Ascending aorta (tissue), 2 donors: Measurements from ENCODE around the gene FSD1L. TPM values are rescaled to one million over a fixed set of nuclear protein-coding genes. Genes with fewer than 3 reads are reported as not detected.
"Not testable (repeated sequence)": the region's sequence is repeated elsewhere in the genome, so short reads cannot be mapped to it uniquely, and the experiment has no call there.

ENCODE experiments used
- DNase-seq, 2 donors: peaks; one replicate each; pipeline ENCODE4 v3.0.0-alpha.2; 2019; ENCODE audit warnings: low spot score in 2 of 2
- H3K27ac ChIP-seq, 2 donors: fragments of 200-600 bp; sonication (generic); one replicate each; pipeline ENCODE4 v1.5.1; 2016 to 2017; ENCODE audit warnings: mild to moderate bottlenecking in 1 of 2
- H3K27me3 ChIP-seq: fragments of 200-600 bp; sonication (generic); one replicate; pipeline ENCODE4 v1.5.1; 2017
- H3K36me3 ChIP-seq, 2 donors: fragments of 200-600 bp; sonication (generic); one replicate each; pipeline ENCODE4 v1.5.1; 2016
- H3K4me1 ChIP-seq, 2 donors: fragments of 200-600 bp; sonication (generic); one replicate each; pipeline ENCODE4 v1.5.1; 2016 to 2017; ENCODE audit warnings: mild to moderate bottlenecking in 1 of 2
- H3K4me3 ChIP-seq, 2 donors: fragments of 200-600 bp; sonication (generic); one replicate each; pipeline ENCODE4 v1.5.1; 2016 to 2017; ENCODE audit warnings: mild to moderate bottlenecking in 1 of 2
- H3K9me3 ChIP-seq, 2 donors: fragments of 200-600 bp; sonication (generic); one replicate each; pipeline ENCODE4 v1.5.1; 2016
- intact Hi-C: fragments of 100-400 bp; cut with DNase I; formaldehyde crosslinking; loops from one replicate; pipeline ENCODE4 v1.15.1; 2023
- total RNA-seq: library from RNA; depleted of rRNA; stranded (reverse); fragments of >200 nt; gene quantifications from one replicate; pipeline ENCODE4 v1.1.0, GENCODE V29; 2016
- TF ChIP-seq, protein P1 (sequence below), 3 experiments: fragments of 200-600 bp in 2 of 3; fragments of 450-650 bp in 1 of 3; sonication (generic) in 2 of 3; IDR thresholded peaks; one replicate each; pipeline ENCODE4 v1.5.1; 2016 to 2019; ENCODE audit warnings: antibody characterized with exemption in 3 of 3, mild to moderate bottlenecking in 1 of 3, moderate library complexity in 1 of 3

FSD1L gene
- total RNA-seq, 1 donor from 2014 or later: 0.43 TPM

DNA sequence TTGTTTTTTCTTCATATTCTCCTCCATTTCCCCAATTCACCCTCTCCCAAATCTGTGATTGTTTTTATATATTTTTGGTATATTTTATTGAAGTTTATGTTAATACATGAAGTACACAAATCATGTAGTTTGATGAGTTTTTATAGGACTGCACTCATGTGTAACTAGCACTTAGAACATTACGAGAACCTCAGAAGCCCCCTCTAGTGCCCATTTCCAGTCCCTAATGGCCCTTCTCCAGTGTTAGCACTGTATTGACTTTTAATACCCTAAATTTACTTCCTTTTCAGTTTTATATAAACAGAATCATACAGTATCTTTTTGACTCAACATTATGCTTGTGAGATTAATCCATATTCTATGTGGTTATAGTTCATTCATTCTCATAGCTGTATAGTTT, 91.6 kb downstream of the FSD1L start:
- TF ChIP-seq, protein P1, sequence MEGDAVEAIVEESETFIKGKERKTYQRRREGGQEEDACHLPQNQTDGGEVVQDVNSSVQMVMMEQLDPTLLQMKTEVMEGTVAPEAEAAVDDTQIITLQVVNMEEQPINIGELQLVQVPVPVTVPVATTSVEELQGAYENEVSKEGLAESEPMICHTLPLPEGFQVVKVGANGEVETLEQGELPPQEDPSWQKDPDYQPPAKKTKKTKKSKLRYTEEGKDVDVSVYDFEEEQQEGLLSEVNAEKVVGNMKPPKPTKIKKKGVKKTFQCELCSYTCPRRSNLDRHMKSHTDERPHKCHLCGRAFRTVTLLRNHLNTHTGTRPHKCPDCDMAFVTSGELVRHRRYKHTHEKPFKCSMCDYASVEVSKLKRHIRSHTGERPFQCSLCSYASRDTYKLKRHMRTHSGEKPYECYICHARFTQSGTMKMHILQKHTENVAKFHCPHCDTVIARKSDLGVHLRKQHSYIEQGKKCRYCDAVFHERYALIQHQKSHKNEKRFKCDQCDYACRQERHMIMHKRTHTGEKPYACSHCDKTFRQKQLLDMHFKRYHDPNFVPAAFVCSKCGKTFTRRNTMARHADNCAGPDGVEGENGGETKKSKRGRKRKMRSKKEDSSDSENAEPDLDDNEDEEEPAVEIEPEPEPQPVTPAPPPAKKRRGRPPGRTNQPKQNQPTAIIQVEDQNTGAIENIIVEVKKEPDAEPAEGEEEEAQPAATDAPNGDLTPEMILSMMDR (IDR thresholded peaks at IDR 0.05): no peak
- DNase-seq: no peak
- Histone ChIP-seq H3K27ac (no peak overlapping the region), H3K4me1 (no peaks in the 10 kb centered on the region), H3K27me3 (no peaks in the 10 kb centered on the region), H3K9me3 (no peaks in the 10 kb centered on the region), H3K4me3 (no peak overlapping the region), H3K36me3 (peaks cover 0 to 6% of the 10 kb centered on the region in 2 donors)
- intact Hi-C loops: no loop called here

DNA sequence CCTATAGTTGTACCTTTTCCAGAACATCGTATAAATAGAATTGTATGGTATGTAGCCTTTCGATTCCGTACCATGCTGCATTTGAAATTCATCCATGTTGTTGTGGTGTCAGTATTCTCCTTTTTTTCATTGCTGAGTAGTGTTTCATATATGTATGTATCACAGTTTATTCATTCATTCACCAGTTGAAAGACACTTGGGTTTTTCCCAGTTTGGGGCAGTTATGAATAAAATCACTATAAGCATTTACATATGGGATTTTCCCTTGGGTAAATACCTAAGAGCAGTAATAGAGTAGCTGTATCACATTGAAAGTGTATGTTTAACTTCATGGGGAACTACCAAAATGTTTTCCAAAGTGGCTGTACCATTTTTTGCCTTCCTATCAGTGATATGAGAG, 94.0 kb downstream of the FSD1L start:
- DNase-seq: no peak
- no peaks in the 10 kb centered on the region for H3K4me1 ChIP-seq
- no peaks in the 10 kb centered on the region for H3K27me3 ChIP-seq
- no peaks in the 10 kb centered on the region for H3K36me3 ChIP-seq
- H3K4me3 ChIP-seq: no peak overlapping the region
- H3K27ac ChIP-seq: no peak overlapping the region
- H3K9me3 ChIP-seq: no peaks in the 10 kb centered on the region
- TF ChIP-seq, protein P1 (IDR thresholded peaks at IDR 0.05): no peak
- intact Hi-C loops: no loop called here

DNA sequence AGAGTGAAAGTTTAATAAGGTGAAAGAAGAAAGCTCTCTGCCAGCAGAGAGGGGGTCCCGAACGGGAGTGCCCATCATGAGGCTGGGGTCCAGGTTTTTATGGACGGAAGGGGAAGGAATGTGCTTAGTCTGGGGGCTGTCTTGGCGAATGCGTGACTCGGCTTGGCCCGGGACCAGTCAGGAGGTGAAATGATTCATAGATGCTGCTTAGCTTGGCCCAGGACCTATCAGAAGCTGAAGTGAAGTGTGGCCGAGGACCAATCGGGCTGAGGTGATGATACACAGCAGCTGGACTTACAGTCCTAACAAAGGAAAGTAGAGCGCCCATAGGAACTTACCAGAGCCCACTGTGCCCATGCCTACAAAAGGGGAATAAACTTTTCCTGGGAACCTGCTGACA, 106.2 kb downstream of the FSD1L start:
- peaks cover 0 to 8% of the 10 kb centered on the region in 2 donors for H3K4me1 ChIP-seq
- TF ChIP-seq, protein P1 (IDR thresholded peaks at IDR 0.05): no peak
- H3K27me3 ChIP-seq: no peaks in the 10 kb centered on the region
- no peak for DNase-seq
- no peak overlapping the region for H3K4me3 ChIP-seq
- intact Hi-C loops: loop anchor here (10.0 kb wide), 1 partner anchor 639 kb away; no protein-coding TSS in a partner anchor
- no peaks in the 10 kb centered on the region for H3K9me3 ChIP-seq
- H3K36me3 ChIP-seq: no peaks in the 10 kb centered on the region
- H3K27ac ChIP-seq: no peak overlapping the region

DNA sequence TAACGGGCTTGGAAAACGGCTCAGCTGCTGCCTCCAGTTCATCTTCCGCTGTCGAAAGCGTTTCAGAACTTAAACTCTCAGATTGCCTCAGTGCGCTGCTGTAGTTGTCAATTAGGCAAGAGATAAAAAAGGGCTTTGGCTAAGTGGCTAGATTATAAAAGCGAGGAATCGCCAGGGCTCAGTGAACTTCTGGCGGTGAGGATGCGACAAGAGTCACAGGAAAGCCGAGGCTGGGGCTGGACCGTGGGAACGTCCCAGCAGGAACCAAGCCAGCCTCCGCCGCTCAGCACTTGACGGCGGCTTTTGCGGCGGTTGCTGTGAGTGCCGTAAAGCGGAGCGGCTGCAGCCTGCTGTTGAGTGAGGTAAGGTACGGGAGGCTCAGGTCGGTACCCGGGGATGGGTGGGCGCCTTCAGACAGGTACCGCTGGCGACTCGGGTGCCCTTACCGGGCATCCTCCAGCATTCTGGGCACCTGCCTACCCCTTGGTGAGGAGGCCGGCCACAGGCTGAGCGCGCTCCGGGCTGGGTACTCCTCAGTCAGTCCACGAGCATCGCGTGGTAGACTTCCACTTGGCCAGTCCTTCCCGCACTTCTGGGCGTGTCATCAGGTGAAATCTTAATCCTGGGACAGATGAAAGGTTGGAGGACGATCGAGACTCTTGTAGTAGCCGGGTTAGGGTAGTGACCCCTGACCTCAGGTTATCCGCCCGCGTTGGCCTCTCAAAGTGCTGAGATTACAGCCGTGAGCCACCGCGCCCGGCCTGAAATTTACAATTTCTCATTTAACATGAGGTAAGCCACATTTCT, 110.2 kb downstream of the FSD1L start, which contains the start of gene FKTN:
Gene FKTN, plus strand, starts transcription at position 328 of the 807 bp plus-strand sequence. CDS start 16,902 bp downstream, outside the sequence.
- peak; percentile 64 to 91 for DNase-seq
- H3K27ac ChIP-seq: peak within 1 kb of the TSS; percentile 54 to 56
- no peaks in the 10 kb centered on the region for H3K27me3 ChIP-seq
- intact Hi-C loops: loop anchor here (5.0 to 10.0 kb wide), 2 partner anchors 111 to 643 kb away; partner anchors contain the start of gene FSD1L
- peaks cover 0 to 14% of the 10 kb centered on the region in 2 donors for H3K36me3 ChIP-seq
- H3K4me1 ChIP-seq: peaks cover 0 to 8% of the 10 kb centered on the region in 2 donors
- H3K4me3 ChIP-seq: peak within 1 kb of the TSS; percentile 72 to 85
- peaks cover 0 to 15% of the 10 kb centered on the region in 2 donors for H3K9me3 ChIP-seq
- TF ChIP-seq, protein P1 (IDR thresholded peaks at IDR 0.05): no peak

DNA sequence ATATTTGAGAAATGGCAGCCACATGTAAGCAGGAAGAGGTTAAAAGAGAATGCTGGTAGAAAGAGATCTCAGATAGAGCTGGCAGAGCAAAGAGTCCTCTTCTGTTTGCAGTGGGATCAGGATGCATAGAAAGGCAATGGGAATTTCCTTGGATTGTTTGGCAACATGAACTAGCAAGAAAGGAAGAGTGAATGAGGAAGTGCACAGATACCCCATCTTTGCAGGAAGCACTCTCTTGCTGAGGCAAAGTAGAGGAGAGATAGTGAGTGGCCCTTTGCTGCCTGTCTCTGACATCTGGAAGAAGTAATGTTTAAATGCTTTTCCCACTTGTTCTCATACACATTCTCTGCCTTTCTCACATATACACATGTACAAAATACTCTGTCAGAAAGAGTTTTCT, 124.6 kb downstream of the FSD1L start:
- TF ChIP-seq, protein P1 (IDR thresholded peaks at IDR 0.05): no peak
- Histone ChIP-seq H3K36me3 (peaks cover 6 to 26% of the 10 kb centered on the region in 2 donors), H3K27ac (no peak overlapping the region)

DNA sequence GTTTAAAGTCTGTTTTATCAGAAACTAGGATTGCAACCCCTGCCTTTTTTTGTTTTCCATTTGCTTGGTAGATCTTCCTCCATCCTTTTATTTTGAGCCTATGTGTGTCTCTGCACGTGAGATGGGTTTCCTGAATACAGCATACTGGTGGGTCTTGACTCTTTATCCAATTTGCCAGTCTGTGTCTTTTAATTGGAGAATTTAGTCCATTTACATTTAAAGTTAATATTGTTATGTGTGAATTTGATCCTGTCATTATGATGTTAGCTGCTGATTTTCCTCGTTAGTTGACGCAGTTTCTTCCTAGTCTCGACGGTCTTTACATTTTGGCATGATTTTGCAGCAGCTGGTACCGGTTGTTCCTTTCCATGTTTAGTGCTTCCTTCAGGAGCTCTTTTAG, 132.1 kb downstream of the FSD1L start:
- DNase-seq, intact Hi-C loops: not testable (repeated sequence)

More for the DNA sequence above, 124.6 kb downstream of the FSD1L start:
- H3K9me3 ChIP-seq: peaks cover 27 to 32% of the 10 kb centered on the region in 2 donors
- no peaks in the 10 kb centered on the region for H3K4me1 ChIP-seq
- intact Hi-C loops: no loop called here
- no peaks in the 10 kb centered on the region for H3K27me3 ChIP-seq
- no peak overlapping the region for H3K4me3 ChIP-seq
- DNase-seq: no peak

DNA sequence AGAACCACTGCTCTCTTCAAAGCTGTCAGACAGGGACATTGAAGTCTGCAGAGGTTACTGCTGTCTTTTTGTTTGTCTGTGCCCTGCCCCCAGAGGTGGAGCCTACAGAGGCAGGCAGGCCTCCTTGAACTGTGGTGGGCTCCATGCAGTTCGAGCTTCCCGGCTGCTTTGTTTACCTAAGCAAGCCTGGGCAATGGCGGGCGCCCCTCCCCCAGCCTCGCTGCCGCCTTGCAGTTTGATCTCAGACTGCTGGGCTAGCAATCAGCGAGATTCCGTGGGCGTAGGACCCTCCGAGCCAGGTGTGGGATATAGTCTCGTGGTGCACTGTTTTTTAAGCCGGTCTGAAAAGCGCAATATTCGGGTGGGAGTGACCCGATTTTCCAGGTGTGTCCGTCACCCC, 133.7 kb downstream of the FSD1L start:
- H3K27me3 ChIP-seq, H3K9me3 ChIP-seq, H3K4me1 ChIP-seq, intact Hi-C loops, DNase-seq, H3K27ac ChIP-seq, H3K36me3 ChIP-seq, H3K4me3 ChIP-seq: not testable (repeated sequence)

More for the DNA sequence above, 132.1 kb downstream of the FSD1L start:
- not testable (repeated sequence) for H3K9me3 ChIP-seq, H3K4me3 ChIP-seq, H3K27me3 ChIP-seq, H3K27ac ChIP-seq, H3K4me1 ChIP-seq
- peaks cover 6 to 12% of the 10 kb centered on the region in 2 donors for H3K36me3 ChIP-seq
